IPS-18c (cell line): ENCODE results near the gene ADCY3.

ENCODE experiments used
- H3K4me3 ChIP-seq: 2 replicates; pipeline ENCODE4 v1.7.0; 2013; ENCODE audit warnings: low read depth, mild to moderate bottlenecking, low read length, moderate library complexity; ENCODE audit not compliant: insufficient read depth
- H3K9me3 ChIP-seq: one replicate; pipeline ENCODE4 v1.6.1; 2013; ENCODE audit warnings: mild to moderate bottlenecking, low read length, moderate library complexity; ENCODE audit not compliant: control insufficient read depth, insufficient read depth

The ADCY3 gene

GRCh38 chr2:24791452-24791851 is 128.6 kb downstream of the ADCY3 start:
- no peaks in the 10 kb centered on the region for H3K9me3 ChIP-seq
- no peak overlapping the region for H3K4me3 ChIP-seq

GRCh38 chr2:24788816-24789215 is 131.2 kb downstream of the ADCY3 start:
- Histone ChIP-seq H3K9me3 (peaks cover 2% of the 10 kb centered on the region), H3K4me3 (no peak overlapping the region)

DNA sequence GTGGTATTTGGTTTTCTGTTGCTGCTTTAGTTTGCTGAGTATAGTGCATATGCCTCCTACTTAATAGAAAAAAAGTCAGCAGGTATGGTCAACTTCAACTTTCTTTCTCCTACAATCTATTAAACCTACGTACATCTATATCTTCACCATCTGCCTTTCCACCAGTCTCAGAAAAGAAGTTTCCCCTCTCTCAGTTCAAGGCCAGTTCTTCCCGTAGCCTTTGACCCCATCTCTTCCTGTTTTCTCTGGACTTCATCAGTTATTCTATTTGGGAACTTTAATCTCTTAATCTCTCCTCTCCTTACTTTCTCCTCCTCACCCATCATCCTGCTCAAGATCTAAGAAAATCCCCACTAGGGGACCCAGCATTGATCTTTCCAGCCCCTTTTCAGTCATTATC is 132.5 kb downstream of the ADCY3 start:
- Histone ChIP-seq H3K9me3 (peaks cover 2% of the 10 kb centered on the region), H3K4me3 (no peak overlapping the region)

DNA sequence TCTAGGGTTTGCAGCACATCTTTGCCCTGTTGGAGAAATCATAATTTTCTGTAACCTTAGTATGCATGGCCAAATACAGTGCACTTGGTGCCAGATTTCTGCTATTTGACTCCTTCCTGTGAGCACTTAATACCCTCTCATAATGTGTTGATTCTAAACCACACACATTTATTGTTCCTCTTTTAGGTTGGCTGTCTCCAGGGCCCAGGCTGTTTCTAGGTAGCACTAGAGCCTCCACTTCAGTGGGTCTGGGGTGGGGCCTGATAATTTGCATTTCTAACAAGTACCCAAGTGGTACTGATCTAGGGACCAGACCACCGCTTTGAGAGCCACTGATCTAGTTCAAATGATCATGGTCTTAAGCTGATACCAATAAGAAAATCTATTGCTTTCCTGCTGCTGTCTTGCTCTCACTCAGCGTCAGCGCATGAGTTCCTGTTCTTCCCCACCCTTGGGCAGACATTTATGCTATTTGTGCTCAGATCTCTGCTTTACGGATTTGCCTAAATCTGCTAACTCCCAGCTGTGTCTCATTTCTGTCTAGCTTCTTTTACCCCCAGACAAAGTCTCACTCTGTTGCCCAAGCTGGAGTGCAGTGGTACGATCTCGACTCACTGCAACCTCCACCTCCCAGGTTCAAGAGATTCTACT is 134.2 kb downstream of the ADCY3 start:
- Histone ChIP-seq H3K4me3 (no peak overlapping the region), H3K9me3 (peaks cover 2% of the 10 kb centered on the region)

- H3K9me3 ChIP-seq = peaks cover 2% of the 10 kb centered on the region
Observed at GRCh38 chr2:24783641-24784040, 136.4 kb downstream of the ADCY3 start.

DNA sequence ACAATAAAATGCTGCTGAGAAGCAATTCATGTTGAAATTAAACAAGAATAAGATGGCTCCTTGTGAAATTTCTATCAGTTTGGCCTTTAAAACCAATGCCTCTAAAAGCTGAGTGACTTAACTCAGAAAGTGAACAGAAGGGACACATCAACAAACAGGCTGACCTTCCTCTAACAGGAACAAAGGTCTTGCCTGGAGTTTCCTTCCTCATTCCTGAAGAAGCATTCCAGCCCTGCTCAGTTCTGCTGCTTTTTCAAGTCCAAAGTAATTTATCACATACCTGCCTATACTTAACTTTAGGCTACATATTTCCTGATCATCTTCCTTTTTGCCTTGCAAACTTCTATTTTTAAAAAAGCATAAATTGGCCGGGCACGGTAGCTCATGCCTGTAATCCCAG is 140.9 kb downstream of the ADCY3 start:
- Histone ChIP-seq H3K4me3 (no peak overlapping the region), H3K9me3 (peaks cover 2% of the 10 kb centered on the region)

More at GRCh38 chr2:24783641-24784040, 136.4 kb downstream of the ADCY3 start:
- H3K4me3 ChIP-seq = no peak overlapping the region

DNA sequence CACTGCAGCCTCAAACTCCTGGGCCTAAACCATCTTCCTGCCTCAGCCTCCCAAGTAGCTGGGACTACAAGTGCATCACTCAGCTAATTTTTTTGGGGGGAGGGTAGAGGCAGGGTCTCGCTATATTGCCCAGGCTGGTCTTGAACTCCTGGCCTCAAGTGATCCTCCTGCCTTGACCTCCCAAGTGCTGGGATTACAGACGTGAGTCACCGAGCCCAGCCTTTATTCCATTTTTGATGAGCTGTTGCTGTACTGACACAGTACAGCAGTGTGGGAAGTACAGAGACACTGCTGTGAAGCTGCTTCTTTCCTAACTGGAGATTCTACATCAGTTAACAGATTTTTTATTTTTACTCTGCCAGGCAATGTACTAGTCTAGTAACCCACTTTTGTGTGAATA is 145.7 kb downstream of the ADCY3 start:
- Histone ChIP-seq H3K9me3 (peaks cover 2% of the 10 kb centered on the region), H3K4me3 (no peak overlapping the region)

GRCh38 chr2:24771764-24772586 is 148.1 kb downstream of the ADCY3 start:
- peaks cover 2% of the 10 kb centered on the region for H3K9me3 ChIP-seq
- no peak overlapping the region for H3K4me3 ChIP-seq

- Histone ChIP-seq H3K9me3 (peaks cover 2% of the 10 kb centered on the region), H3K4me3 (no peak overlapping the region)
Observed at GRCh38 chr2:24771061-24771460, 149.0 kb downstream of the ADCY3 start.
